GM18505 (cell line): Measurements from ENCODE around the gene ELN.

ENCODE experiments used
- ATAC-seq: cut with Tn5 transposase; IDR thresholded peaks from one replicate; pipeline ENCODE4 v1.9.1; 2021; ENCODE audit not compliant: unreplicated experiment
- POLR2A ChIP-seq: IDR thresholded peaks from 4 replicates; pipeline ENCODE4 v1.6.1; 2011; ENCODE audit warnings: borderline replicate concordance; ENCODE audit not compliant: insufficient read depth, insufficient read length; ENCODE audit errors: extremely low read depth

Gene ELN

DNA sequence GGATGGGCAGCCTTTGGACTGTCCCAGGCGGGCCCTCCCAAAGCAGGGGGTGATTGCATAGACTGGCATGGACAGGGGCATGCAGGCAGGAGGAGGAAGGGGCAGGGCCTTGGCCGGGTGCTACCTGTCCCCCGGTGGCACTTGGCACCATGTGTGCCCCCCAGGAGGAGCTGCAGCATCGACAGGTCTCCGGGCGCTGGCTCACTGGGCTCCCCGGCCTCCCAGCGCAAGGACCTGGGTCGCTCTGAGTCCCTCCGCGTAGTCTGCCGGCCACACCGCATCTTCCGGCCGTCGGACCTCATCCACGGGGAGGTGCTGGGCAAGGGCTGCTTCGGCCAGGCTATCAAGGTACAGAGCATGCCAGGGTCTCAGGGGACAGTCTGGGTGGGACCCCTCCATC lies 78.9 kb downstream of the ELN start:
- no peak for TF ChIP-seq POLR2A
- ATAC-seq, result no peak

DNA sequence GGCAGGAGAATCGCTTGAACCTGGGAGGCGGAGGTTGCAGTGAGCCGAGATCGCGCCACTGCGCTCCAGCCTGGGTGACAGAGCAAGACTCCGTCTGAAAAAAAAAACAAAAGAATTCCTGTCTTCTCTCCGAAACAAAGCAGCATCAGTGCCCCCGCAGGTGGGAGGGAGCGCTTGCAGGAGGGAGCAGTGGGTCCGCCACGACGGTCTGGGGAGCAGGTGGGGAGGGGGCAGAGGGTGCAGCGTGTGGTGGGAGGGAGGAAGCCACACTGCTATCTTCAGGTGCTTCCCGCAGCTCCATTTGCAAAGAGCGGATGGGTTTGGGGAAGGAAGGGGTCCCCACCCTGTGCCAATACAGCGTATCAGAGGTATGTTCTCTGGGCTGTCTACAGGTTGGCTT lies 87.4 kb downstream of the ELN start:
- no peak for ATAC-seq
- TF ChIP-seq POLR2A, result no peak

DNA sequence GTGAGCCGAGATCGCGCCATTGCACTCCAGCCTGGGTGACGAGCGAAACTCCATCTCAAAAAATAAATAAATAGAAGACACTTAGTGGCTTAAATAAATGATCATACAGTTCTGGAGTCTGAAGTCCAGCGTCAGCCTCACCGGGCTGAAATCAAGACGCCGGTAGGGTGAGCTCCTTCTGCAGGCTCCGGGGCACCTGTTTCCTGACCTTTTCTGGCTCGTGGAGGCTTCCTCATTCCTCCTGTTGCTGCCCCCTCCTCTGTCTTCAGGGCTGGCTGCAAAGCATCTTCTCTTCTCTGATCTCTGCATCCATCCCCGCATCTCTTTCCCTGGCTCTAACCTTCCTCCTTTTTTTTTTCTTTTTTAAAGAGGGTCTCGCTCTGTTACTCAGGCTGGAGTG lies 88.4 kb downstream of the ELN start:
- no peak for TF ChIP-seq POLR2A
- no peak for ATAC-seq
